WERI-Rb-1 (cell line): ENCODE results near the gene PRKCZ.

Source experiments
- DNase-seq: peaks from one replicate; pipeline ENCODE4 v3.0.0-alpha.2; 2020
- H3K27ac ChIP-seq: fragments of 250-450 bp; sonication (Bioruptor Pico); 2 replicates; pipeline ENCODE4 v1.5.1; 2020; ENCODE audit warnings: mild to moderate bottlenecking, moderate library complexity
- H3K27me3 ChIP-seq: fragments of 250-450 bp; sonication (Bioruptor Pico); 2 replicates; pipeline ENCODE4 v1.5.1; 2021; ENCODE audit warnings: mild to moderate bottlenecking, low read depth, moderate library complexity; ENCODE audit not compliant: insufficient read depth, severe bottlenecking
- H3K36me3 ChIP-seq: fragments of 250-450 bp; sonication (Bioruptor Pico); 2 replicates; pipeline ENCODE4 v1.5.1; 2020; ENCODE audit warnings: mild to moderate bottlenecking, moderate library complexity
- H3K4me3 ChIP-seq: 2 replicates; pipeline ENCODE4 v1.5.1; 2011; ENCODE audit warnings: low read depth, mild to moderate bottlenecking, control low read depth, low read length
- H3K9me3 ChIP-seq: fragments of 250-450 bp; sonication (Bioruptor Pico); 2 replicates; pipeline ENCODE4 v1.5.1; 2021; ENCODE audit warnings: mild to moderate bottlenecking, moderate library complexity; ENCODE audit not compliant: severe bottlenecking
- CTCF ChIP-seq: IDR thresholded peaks from 2 replicates; pipeline ENCODE4 v1.5.1; 2011; ENCODE audit warnings: low read depth, mild to moderate bottlenecking, control low read depth, inconsistent platforms, low read length

PRKCZ gene

GRCh38 chr1:2210084-2210653, 160.0 kb downstream of the PRKCZ start:
- Histone ChIP-seq H3K36me3 (no peaks in the 10 kb centered on the region), H3K27ac (no peak overlapping the region), H3K4me3 (no peak overlapping the region), H3K27me3 (no peaks in the 10 kb centered on the region), H3K9me3 (no peaks in the 10 kb centered on the region)
- DNase-seq, result no peak
- no peak for TF ChIP-seq CTCF

GRCh38 chr1:2210786-2211185, 160.6 kb downstream of the PRKCZ start:
- H3K36me3 ChIP-seq, result no peaks in the 10 kb centered on the region
- H3K9me3 ChIP-seq, result no peaks in the 10 kb centered on the region
- no peak for TF ChIP-seq CTCF
- no peaks in the 10 kb centered on the region for H3K27me3 ChIP-seq
- H3K4me3 ChIP-seq, result no peak overlapping the region
- DNase-seq, result no peak
- H3K27ac ChIP-seq, result no peak overlapping the region

GRCh38 chr1:2212274-2212531, 162.0 kb downstream of the PRKCZ start:
- Histone ChIP-seq H3K27ac (no peak overlapping the region), H3K27me3 (no peaks in the 10 kb centered on the region), H3K9me3 (no peaks in the 10 kb centered on the region), H3K36me3 (no peaks in the 10 kb centered on the region), H3K4me3 (no peak overlapping the region)
- no peak for TF ChIP-seq CTCF
- DNase-seq, result no peak

GRCh38 chr1:2212532-2213491, 162.6 kb downstream of the PRKCZ start:
- no peak overlapping the region for H3K27ac ChIP-seq
- H3K27me3 ChIP-seq, result no peaks in the 10 kb centered on the region
- no peak for DNase-seq
- TF ChIP-seq CTCF, result no peak
- no peaks in the 10 kb centered on the region for H3K36me3 ChIP-seq
- no peak overlapping the region for H3K4me3 ChIP-seq
- no peaks in the 10 kb centered on the region for H3K9me3 ChIP-seq

- H3K36me3 ChIP-seq, result no peaks in the 10 kb centered on the region
- no peaks in the 10 kb centered on the region for H3K9me3 ChIP-seq
- no peak for DNase-seq
- H3K4me3 ChIP-seq, result no peak overlapping the region
- no peak overlapping the region for H3K27ac ChIP-seq
- TF ChIP-seq CTCF, result no peak
- H3K27me3 ChIP-seq, result no peaks in the 10 kb centered on the region
Measured at GRCh38 chr1:2213576-2214505, 163.6 kb downstream of the PRKCZ start.
